GM12878 (cell line): ENCODE measurements around the gene PALLD. TPM values are rescaled to one million over a fixed set of nuclear protein-coding genes. Genes with fewer than 3 reads are reported as not detected.

Experiments
- ATAC-seq: fragments of 200-7000 bp; cut with Tn5 transposase; 3 replicates; pipeline ENCODE4 v1.9.1; 2020; ENCODE audit warnings: mild to moderate bottlenecking, moderate library complexity
- BruUV-seq: library from RNA; stranded (reverse); fragments of 400-500 nt; replicated peaks from 2 replicates; lab custom pipeline; 2021; lab: Mats Ljungman, UMichigan
- CTCF ChIA-PET: fragments of 300-600 bp; sonication (Branson Sonifier 250); formaldehyde crosslinking; extraction: SDS; loops from one replicate; lab custom pipeline; 2021; ENCODE audit warnings: inconsistent platforms; lab: Yijun Ruan, JAX
- POLR2A ChIA-PET: fragments of 350-600 bp; formaldehyde crosslinking; extraction: SDS; loops from one replicate; lab custom pipeline; 2021; ENCODE audit warnings: inconsistent platforms; lab: Charles Lee
- RAD21 ChIA-PET: fragments of 300-600 bp; sonication (Branson Sonifier 250); formaldehyde crosslinking; loops from one replicate; lab custom pipeline; 2023; ENCODE audit warnings: antibody characterized with exemption; ENCODE audit not compliant: unreplicated experiment; lab: Charles Lee
- SMC1A ChIA-PET: fragments of 300-600 bp; sonication (Branson Sonifier 250); formaldehyde crosslinking; loops from one replicate; lab custom pipeline; 2023; ENCODE audit not compliant: unreplicated experiment, uncharacterized antibody; lab: Charles Lee
- DNase-seq: peaks from one replicate; pipeline ENCODE4 v3.0.0-alpha.2; 2011; ENCODE audit warnings: low read depth, low spot score
- FAIRE-seq: peaks from 3 replicates; lab custom pipeline; 2011; peaks lifted over from hg19 to GRCh38; lab: Jason Lieb, UNC
- H2AFZ ChIP-seq: 2 replicates; pipeline ENCODE4 v1.6.0; 2011; ENCODE audit warnings: low read depth, low read length, control low read depth; ENCODE audit not compliant: control insufficient read depth
- H3K27ac ChIP-seq: 2 replicates; pipeline ENCODE4 v1.5.1; 2011; ENCODE audit warnings: control low read depth; ENCODE audit not compliant: control insufficient read depth, insufficient read depth
- H3K27me3 ChIP-seq, 2 experiments: replicated peaks in 1 of 2; 2 replicates each; pipeline versions ENCODE4 v1.6.0 to v1.6.1; 2011; ENCODE audit warnings: low read length in 1 of 2; ENCODE audit not compliant: control insufficient read depth in 2 of 2, insufficient read depth in 2 of 2
- H3K36me3 ChIP-seq, 2 experiments: 2 replicates each; pipeline ENCODE4 v1.5.1; 2011; ENCODE audit warnings: low read length in 1 of 2; ENCODE audit not compliant: control insufficient read depth in 2 of 2, insufficient read depth in 2 of 2
- H3K4me1 ChIP-seq: 2 replicates; pipeline ENCODE4 v1.6.1; 2011; ENCODE audit warnings: mild to moderate bottlenecking, low read length, moderate library complexity, mixed read lengths; ENCODE audit not compliant: control insufficient read depth, insufficient read depth
- H3K4me2 ChIP-seq: 2 replicates; pipeline ENCODE4 v1.6.0; 2011; ENCODE audit warnings: control low read depth; ENCODE audit not compliant: control insufficient read depth, insufficient read depth
- H3K4me3 ChIP-seq: fragments of 200-600 bp; sonication (generic); 2 replicates; pipeline ENCODE4 v1.5.1; 2016
- H3K79me2 ChIP-seq: 2 replicates; pipeline ENCODE4 v1.6.0; 2011; ENCODE audit warnings: low read length; ENCODE audit not compliant: control insufficient read depth, insufficient read depth
- H3K9ac ChIP-seq: 2 replicates; pipeline ENCODE4 v1.8.0; 2011; ENCODE audit warnings: low read length, control low read depth, mixed read lengths; ENCODE audit not compliant: control insufficient read depth, insufficient read depth
- H3K9me3 ChIP-seq: replicated peaks from 3 replicates; pipeline ENCODE4 v1.5.1; 2011; ENCODE audit warnings: mild to moderate bottlenecking, low read length; ENCODE audit not compliant: control insufficient read depth, insufficient read depth
- H4K20me1 ChIP-seq: 2 replicates; pipeline ENCODE4 v1.6.0; 2011; ENCODE audit not compliant: control insufficient read depth, insufficient read depth
- BACH1 ChIP-seq: fragments of 450-650 bp; IDR thresholded peaks from 2 replicates; pipeline ENCODE4 v1.6.1; 2017; ENCODE audit warnings: mild to moderate bottlenecking, borderline replicate concordance
- BHLHE40 ChIP-seq, 2 experiments: fragments of 450-650 bp in 1 of 2; IDR thresholded peaks; 2 replicates each; pipeline ENCODE4 v1.6.1; 2011 to 2017; ENCODE audit warnings: low read depth in 2 of 2, borderline replicate concordance in 1 of 2, improper control_type of control experiment in 1 of 2, low read length in 1 of 2, mild to moderate bottlenecking in 1 of 2
- CHD4 ChIP-seq: fragments of 200-600 bp; sonication (generic); IDR thresholded peaks from 2 replicates; pipeline ENCODE4 v1.6.1; 2016; ENCODE audit warnings: mild to moderate bottlenecking
- CTCF ChIP-seq, 3 experiments: IDR thresholded peaks in 2 of 3; conservative IDR thresholded peaks in 1 of 3; 2 replicates each; pipeline ENCODE4 v1.5.1; 2011; ENCODE audit warnings: low read depth in 3 of 3, low read length in 3 of 3, mild to moderate bottlenecking in 3 of 3, control low read depth in 2 of 3, moderate library complexity in 2 of 3, inconsistent platforms in 1 of 3, mixed read lengths in 1 of 3; ENCODE audit not compliant: control insufficient read depth in 2 of 3, insufficient read depth in 1 of 3; ENCODE audit errors: extremely low read depth in 1 of 3
- FOXK2 ChIP-seq: fragments of 450-650 bp; IDR thresholded peaks from 2 replicates; pipeline ENCODE4 v1.6.1; 2017; ENCODE audit warnings: mild to moderate bottlenecking, moderate library complexity
- HDGF ChIP-seq: fragments of 450-650 bp; IDR thresholded peaks from 2 replicates; pipeline ENCODE4 v1.6.1; 2016; ENCODE audit warnings: antibody characterized with exemption
- KLF5 ChIP-seq: fragments of 450-650 bp; IDR thresholded peaks from 2 replicates; pipeline ENCODE4 v1.6.1; 2014; ENCODE audit warnings: mild to moderate bottlenecking; ENCODE audit not compliant: partially characterized antibody
- MEF2A ChIP-seq: IDR thresholded peaks from 2 replicates; pipeline ENCODE4 v1.6.1; 2011; ENCODE audit warnings: low read depth, mild to moderate bottlenecking, low read length, moderate library complexity; ENCODE audit not compliant: insufficient read depth
- MTA2 ChIP-seq: fragments of 450-650 bp; IDR thresholded peaks from 2 replicates; pipeline ENCODE4 v1.6.1; 2016; ENCODE audit warnings: low read depth, mild to moderate bottlenecking, moderate library complexity
- MYB ChIP-seq: fragments of 150-350 bp; IDR thresholded peaks from 2 replicates; pipeline ENCODE4 v1.6.1; 2014; ENCODE audit warnings: mild to moderate bottlenecking, low read depth, low read length, borderline replicate concordance
- NBN ChIP-seq: fragments of 450-650 bp; IDR thresholded peaks from 2 replicates; pipeline ENCODE4 v1.6.1; 2016
- NRF1 ChIP-seq: conservative IDR thresholded peaks from 2 replicates; pipeline ENCODE4 v1.6.1; 2011; ENCODE audit warnings: mild to moderate bottlenecking, low read depth, low read length, improper control_type of control experiment
- POLR2A ChIP-seq: IDR thresholded peaks from 2 replicates; pipeline ENCODE4 v1.6.1; 2011; ENCODE audit warnings: low read depth, mild to moderate bottlenecking, low read length
- RAD21 ChIP-seq: IDR thresholded peaks from 2 replicates; pipeline ENCODE4 v1.6.1; 2011; ENCODE audit warnings: mild to moderate bottlenecking, low read depth, low read length, moderate library complexity; ENCODE audit not compliant: insufficient read depth
- REST ChIP-seq: IDR thresholded peaks from 2 replicates; pipeline ENCODE4 v1.6.1; 2012; ENCODE audit warnings: mild to moderate bottlenecking, low read depth, low read length
- SREBF2 ChIP-seq: IDR thresholded peaks from 2 replicates; pipeline ENCODE4 v1.6.1; 2012; ENCODE audit warnings: mild to moderate bottlenecking, low read length
- YBX1 ChIP-seq: fragments of 450-650 bp; IDR thresholded peaks from 2 replicates; pipeline ENCODE4 v1.6.1; 2016; ENCODE audit warnings: antibody characterized with exemption
- ZNF24 ChIP-seq: fragments of 450-650 bp; IDR thresholded peaks from 2 replicates; pipeline ENCODE4 v1.6.1; 2017; ENCODE audit warnings: antibody characterized with exemption, mild to moderate bottlenecking
- in situ Hi-C: fragments of 300-500 bp; cut with MboI; formaldehyde crosslinking; loops from 9 replicates; pipeline ENCODE4 v1.14.3; 2018; ENCODE audit warnings: mixed read lengths
- intact Hi-C: fragments of 100-400 bp; cut with micrococcal nuclease; formaldehyde crosslinking; loops from one replicate; pipeline ENCODE4 v1.14.2; 2022; ENCODE audit not compliant: unreplicated experiment
- polyA plus RNA-seq, 11 experiments: library from polyadenylated mRNA; depleted of rRNA in 4 of 11; unstranded in 6 of 11; stranded (reverse) in 5 of 11; fragments of >200 nt; fragmentation: Nextera tagmentation in 4 of 11; fragmentation: Illumina TruSeq in 1 of 11; extraction: Ambion mirVana in 4 of 11; extraction: Trizol in 1 of 11; gene quantifications; 1 replicate in 1 of 11; 2 replicates in 10 of 11; pipeline versions ENCODE4 v1.2.1 to v1.2.3, GENCODE V29; 2011 to 2016; ENCODE audit warnings: inconsistent platforms in 2 of 11, missing spikeins in 2 of 11, low read depth in 1 of 11
- total RNA-seq, 4 experiments: library from RNA; depleted of rRNA in 3 of 4; stranded (reverse); fragments of >200 nt in 3 of 4; fragmentation: Illumina TruSeq in 1 of 4; extraction: Trizol in 1 of 4; gene quantifications; 2 replicates each; pipeline versions ENCODE4 v1.2.1 to v1.2.3, GENCODE V29; 2013 to 2021
- TF ChIP-seq, protein P1 (sequence below): IDR thresholded peaks from 2 replicates; pipeline ENCODE4 v1.6.1; 2011; ENCODE audit warnings: low read depth, low read length, improper control_type of control experiment, borderline replicate concordance

Gene PALLD
- total and polyA plus RNA-seq, 10 of the 15 experiments (the other 5 are each of a cell fraction or from before 2014, with no cell fraction given) = 1.0 to 7.7 (median 1.7) TPM

DNA sequence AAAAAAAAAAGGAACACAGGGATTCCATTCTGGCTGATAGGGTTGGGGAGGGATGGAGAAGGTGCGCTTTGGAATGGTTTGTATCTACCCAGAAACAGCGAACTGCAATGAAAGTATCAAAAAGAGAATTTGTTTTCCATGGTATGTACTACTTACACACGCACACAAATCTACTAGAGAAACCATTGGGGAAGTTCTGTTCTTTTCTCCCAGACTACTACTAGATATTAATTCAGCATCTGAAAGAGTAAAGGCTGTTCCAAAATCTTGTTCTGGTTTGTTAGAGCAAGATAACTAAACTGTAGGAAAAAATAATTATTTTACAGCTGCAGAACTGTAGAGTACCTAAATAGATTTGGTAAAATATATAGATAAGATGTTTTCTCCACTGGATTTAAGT, 394.8 kb downstream of the PALLD start (continued):
- TF ChIP-seq REST (no peak), KLF5 (no peak), NBN (no peak), RAD21 (no peak)

DNA sequence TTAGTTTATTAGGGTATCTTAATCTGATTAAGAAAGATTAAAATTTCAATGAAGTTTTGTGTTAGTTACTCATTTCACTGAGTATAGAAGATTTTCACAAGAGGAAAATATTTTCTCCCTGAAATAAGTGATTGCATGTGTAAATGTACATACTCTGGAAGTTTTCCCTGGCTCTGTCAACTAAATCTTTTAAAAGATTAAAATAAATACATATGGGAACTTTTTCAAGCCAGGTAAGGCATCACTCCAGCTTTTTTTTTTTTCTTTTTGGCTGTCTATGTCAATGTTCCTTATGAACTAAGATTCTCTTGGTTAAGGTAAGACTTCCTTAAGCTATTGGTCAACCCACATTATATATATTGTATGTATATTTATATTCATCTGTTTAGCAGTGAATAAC, 395.6 kb downstream of the PALLD start:
- ChIA-PET SMC1A (interaction anchor here (0.7 to 1.7 kb wide), 7 partner anchors 9 to 306 kb away, joined by 3 to 5 read pairs (median 3); no protein-coding TSS in a partner anchor), RAD21 (interaction anchor here (0.6 to 0.9 kb wide), 2 partner anchors 29 to 181 kb away, joined by 3 read pairs; no protein-coding TSS in a partner anchor), POLR2A (interaction anchor here (0.6 kb wide), 1 partner anchor 9 kb away, joined by 3 read pairs; no protein-coding TSS in a partner anchor), CTCF (interaction anchor here (0.7 to 1.4 kb wide), 4 partner anchors 26 to 307 kb away, joined by 3 to 5 read pairs (median 4); no protein-coding TSS in a partner anchor)
- no peak overlapping the region for H3K4me3 ChIP-seq
- FAIRE-seq (no peak), ATAC-seq (no peak), DNase-seq (no peak)
- no peaks in the 10 kb centered on the region for H3K9me3 ChIP-seq
- H3K27ac ChIP-seq = no peak overlapping the region
- H3K9ac ChIP-seq = no peak overlapping the region
- H3K4me1 ChIP-seq = no peaks in the 10 kb centered on the region
- H3K4me2 ChIP-seq = no peak overlapping the region
- H3K79me2 ChIP-seq = no peaks in the 10 kb centered on the region
- in situ Hi-C loops (no loop called here), intact Hi-C loops (no loop called here)
- H3K27me3 ChIP-seq = no peaks in the 10 kb centered on the region
- H3K36me3 ChIP-seq = no peaks in the 10 kb centered on the region; a peak in 1 of 4 replicates
- no peaks in the 10 kb centered on the region for H4K20me1 ChIP-seq
- H2AFZ ChIP-seq = no peak overlapping the region
- no TSS peak for BruUV-seq
- TF ChIP-seq MYB (no peak), ZNF24 (no peak), NRF1 (no peak), HDGF (no peak), BHLHE40 (IDR thresholded peaks at IDR 0.05; ENCODE audit: borderline replicate concordance in 1 of 2, low read depth in 2 of 2, low read length in 1 of 2) (no peak), BACH1 (no peak), FOXK2 (no peak), SREBF2 (no peak), MTA2 (no peak), MEF2A (no peak), CTCF (IDR thresholded peaks at IDR 0.05 in 2 of 3, conservative IDR thresholded peaks at IDR 0.05 in 1 of 3; ENCODE audit: control insufficient read depth in 2 of 3, extremely low read depth in 1 of 3, insufficient read depth in 1 of 3, low read depth in 3 of 3, low read length in 3 of 3) (no peak), CHD4 (no peak), YBX1 (no peak), POLR2A (no peak)
- TF ChIP-seq, protein P1, sequence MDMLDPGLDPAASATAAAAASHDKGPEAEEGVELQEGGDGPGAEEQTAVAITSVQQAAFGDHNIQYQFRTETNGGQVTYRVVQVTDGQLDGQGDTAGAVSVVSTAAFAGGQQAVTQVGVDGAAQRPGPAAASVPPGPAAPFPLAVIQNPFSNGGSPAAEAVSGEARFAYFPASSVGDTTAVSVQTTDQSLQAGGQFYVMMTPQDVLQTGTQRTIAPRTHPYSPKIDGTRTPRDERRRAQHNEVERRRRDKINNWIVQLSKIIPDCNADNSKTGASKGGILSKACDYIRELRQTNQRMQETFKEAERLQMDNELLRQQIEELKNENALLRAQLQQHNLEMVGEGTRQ = no peak
